ENCODE measurements around the gene GTPBP4. TPM values are rescaled to one million over a fixed set of nuclear protein-coding genes. Genes with fewer than 3 reads are reported as not detected.

The GTPBP4 gene
- total and polyA plus RNA-seq, 9 of the 15 experiments (the other 6 are each of a cell fraction or from before 2014, with no cell fraction given), result 79.0 to 155 (median 128) TPM

DNA sequence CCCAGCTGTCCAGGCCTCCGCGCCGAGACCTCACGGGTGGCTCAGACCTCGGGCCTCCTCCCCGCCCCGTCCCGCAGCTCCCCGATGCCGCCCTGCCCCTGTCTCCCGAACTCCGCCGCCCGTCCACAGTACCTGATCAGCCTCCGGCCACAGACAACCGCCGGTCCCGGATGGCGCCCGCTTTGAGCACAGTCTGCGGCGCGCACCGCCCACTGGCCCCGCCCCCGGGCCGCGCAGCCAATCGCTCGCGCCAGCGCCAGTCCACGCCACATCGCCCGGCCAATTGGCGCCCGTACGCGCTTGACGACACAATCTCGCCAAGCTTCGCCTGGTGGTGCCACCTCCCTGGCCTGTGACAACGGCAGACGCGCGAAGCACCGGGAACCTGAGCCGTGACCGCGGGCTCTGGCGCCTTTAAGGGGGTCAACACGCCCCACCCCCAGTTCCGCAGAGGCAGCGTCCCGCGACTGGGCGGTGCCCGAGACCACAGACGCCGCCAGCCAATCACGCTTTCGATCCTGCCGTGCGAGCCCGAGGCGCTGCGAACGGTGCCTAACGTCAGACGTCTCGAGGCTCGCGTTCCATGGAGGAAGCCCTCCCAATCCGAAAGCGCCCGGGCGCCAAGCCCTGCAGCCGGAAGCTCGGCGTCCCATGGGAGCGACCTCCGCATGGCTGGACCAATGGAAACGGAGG, 60.6 kb downstream of the GTPBP4 start, which contains the start of gene IDI1 (continued):
- TF ChIP-seq, protein P1, sequence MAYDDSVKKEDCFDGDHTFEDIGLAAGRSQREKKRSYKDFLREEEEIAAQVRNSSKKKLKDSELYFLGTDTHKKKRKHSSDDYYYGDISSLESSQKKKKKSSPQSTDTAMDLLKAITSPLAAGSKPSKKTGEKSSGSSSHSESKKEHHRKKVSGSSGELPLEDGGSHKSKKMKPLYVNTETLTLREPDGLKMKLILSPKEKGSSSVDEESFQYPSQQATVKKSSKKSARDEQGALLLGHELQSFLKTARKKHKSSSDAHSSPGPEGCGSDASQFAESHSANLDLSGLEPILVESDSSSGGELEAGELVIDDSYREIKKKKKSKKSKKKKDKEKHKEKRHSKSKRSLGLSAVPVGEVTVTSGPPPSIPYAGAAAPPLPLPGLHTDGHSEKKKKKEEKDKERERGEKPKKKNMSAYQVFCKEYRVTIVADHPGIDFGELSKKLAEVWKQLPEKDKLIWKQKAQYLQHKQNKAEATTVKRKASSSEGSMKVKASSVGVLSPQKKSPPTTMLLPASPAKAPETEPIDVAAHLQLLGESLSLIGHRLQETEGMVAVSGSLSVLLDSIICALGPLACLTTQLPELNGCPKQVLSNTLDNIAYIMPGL (CRISPR knock-in tag; IDR thresholded peaks at IDR 0.05), result no peak
- no peak for TF ChIP-seq FOXJ3 (CRISPR knock-in tag; IDR thresholded peaks at IDR 0.05)
- TF ChIP-seq, protein P2, sequence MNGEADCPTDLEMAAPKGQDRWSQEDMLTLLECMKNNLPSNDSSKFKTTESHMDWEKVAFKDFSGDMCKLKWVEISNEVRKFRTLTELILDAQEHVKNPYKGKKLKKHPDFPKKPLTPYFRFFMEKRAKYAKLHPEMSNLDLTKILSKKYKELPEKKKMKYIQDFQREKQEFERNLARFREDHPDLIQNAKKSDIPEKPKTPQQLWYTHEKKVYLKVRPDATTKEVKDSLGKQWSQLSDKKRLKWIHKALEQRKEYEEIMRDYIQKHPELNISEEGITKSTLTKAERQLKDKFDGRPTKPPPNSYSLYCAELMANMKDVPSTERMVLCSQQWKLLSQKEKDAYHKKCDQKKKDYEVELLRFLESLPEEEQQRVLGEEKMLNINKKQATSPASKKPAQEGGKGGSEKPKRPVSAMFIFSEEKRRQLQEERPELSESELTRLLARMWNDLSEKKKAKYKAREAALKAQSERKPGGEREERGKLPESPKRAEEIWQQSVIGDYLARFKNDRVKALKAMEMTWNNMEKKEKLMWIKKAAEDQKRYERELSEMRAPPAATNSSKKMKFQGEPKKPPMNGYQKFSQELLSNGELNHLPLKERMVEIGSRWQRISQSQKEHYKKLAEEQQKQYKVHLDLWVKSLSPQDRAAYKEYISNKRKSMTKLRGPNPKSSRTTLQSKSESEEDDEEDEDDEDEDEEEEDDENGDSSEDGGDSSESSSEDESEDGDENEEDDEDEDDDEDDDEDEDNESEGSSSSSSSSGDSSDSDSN (IDR thresholded peaks at IDR 0.05; ENCODE audit: borderline replicate concordance in 1 of 2, low read depth in 2 of 2, low read length in 2 of 2), result peak; percentile 24 to 48; a peak in 1 of 4 replicates
- TF ChIP-seq, protein P3, sequence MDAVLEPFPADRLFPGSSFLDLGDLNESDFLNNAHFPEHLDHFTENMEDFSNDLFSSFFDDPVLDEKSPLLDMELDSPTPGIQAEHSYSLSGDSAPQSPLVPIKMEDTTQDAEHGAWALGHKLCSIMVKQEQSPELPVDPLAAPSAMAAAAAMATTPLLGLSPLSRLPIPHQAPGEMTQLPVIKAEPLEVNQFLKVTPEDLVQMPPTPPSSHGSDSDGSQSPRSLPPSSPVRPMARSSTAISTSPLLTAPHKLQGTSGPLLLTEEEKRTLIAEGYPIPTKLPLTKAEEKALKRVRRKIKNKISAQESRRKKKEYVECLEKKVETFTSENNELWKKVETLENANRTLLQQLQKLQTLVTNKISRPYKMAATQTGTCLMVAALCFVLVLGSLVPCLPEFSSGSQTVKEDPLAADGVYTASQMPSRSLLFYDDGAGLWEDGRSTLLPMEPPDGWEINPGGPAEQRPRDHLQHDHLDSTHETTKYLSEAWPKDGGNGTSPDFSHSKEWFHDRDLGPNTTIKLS (IDR thresholded peaks at IDR 0.05; ENCODE audit: borderline replicate concordance, low read depth), result peak; percentile 68; the same call in 1 of the 2 replicates
- no peak for TF ChIP-seq LEF1 (IDR thresholded peaks at IDR 0.05)
- no peak for TF ChIP-seq MAFK (IDR thresholded peaks at IDR 0.05; ENCODE audit: low read length)
- TF ChIP-seq, protein P4, sequence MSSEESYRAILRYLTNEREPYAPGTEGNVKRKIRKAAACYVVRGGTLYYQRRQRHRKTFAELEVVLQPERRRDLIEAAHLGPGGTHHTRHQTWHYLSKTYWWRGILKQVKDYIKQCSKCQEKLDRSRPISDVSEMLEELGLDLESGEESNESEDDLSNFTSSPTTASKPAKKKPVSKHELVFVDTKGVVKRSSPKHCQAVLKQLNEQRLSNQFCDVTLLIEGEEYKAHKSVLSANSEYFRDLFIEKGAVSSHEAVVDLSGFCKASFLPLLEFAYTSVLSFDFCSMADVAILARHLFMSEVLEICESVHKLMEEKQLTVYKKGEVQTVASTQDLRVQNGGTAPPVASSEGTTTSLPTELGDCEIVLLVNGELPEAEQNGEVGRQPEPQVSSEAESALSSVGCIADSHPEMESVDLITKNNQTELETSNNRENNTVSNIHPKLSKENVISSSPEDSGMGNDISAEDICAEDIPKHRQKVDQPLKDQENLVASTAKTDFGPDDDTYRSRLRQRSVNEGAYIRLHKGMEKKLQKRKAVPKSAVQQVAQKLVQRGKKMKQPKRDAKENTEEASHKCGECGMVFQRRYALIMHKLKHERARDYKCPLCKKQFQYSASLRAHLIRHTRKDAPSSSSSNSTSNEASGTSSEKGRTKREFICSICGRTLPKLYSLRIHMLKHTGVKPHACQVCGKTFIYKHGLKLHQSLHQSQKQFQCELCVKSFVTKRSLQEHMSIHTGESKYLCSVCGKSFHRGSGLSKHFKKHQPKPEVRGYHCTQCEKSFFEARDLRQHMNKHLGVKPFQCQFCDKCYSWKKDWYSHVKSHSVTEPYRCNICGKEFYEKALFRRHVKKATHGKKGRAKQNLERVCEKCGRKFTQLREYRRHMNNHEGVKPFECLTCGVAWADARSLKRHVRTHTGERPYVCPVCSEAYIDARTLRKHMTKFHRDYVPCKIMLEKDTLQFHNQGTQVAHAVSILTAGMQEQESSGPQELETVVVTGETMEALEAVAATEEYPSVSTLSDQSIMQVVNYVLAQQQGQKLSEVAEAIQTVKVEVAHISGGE (CRISPR knock-in tag; IDR thresholded peaks at IDR 0.05), result no peak
- peak; percentile 4 for TF ChIP-seq PHF20 (IDR thresholded peaks at IDR 0.05; ENCODE audit: partially characterized antibody)
- 0 out of 2 replicates have a peak, but pooled peaks have one; percentile 20 for TF ChIP-seq CBFB (CRISPR knock-in tag; IDR thresholded peaks at IDR 0.05)
- TF ChIP-seq GTF2F1 (IDR thresholded peaks at IDR 0.05; ENCODE audit: low read depth, low read length), result no peak
- no peak for TF ChIP-seq PCBP2 (IDR thresholded peaks at IDR 0.05; ENCODE audit: low read depth, low read length, poor library complexity, severe bottlenecking)
- no peak for TF ChIP-seq CBX8 (IDR thresholded peaks at IDR 0.05; ENCODE audit: borderline replicate concordance, extremely low read depth, low read depth, low read length, poor library complexity, severe bottlenecking)
- no peak for TF ChIP-seq HNRNPUL1 (IDR thresholded peaks at IDR 0.05; ENCODE audit: low read length)
- peak; percentile 54 to 73; a peak in 1 of 4 replicates for TF ChIP-seq SRF (CRISPR knock-in tag; IDR thresholded peaks at IDR 0.05)
- peak; percentile 46; the same call in 1 of the 2 replicates for TF ChIP-seq DIDO1 (tag; IDR thresholded peaks at IDR 0.05; ENCODE audit: low read depth)
- no peak for TF ChIP-seq ZNF174 (CRISPR knock-in tag; IDR thresholded peaks at IDR 0.05)
- TF ChIP-seq BCOR (IDR thresholded peaks at IDR 0.05), result no peak
- no peak for TF ChIP-seq KDM1A (IDR thresholded peaks at IDR 0.05)

Data from K562 (cell line).